ENCODE data around the gene CALN1.

CALN1 gene

GRCh38 chr7:71904484-71904883 lies 507.7 kb downstream of the CALN1 start:
- no peaks in the 10 kb centered on the region for H3K36me3 ChIP-seq (replicated peaks; ENCODE audit: insufficient read depth, low read length)

GRCh38 chr7:71900556-71900955 lies 511.6 kb downstream of the CALN1 start:
- H3K9me3 ChIP-seq (replicated peaks; ENCODE audit: insufficient read depth, low read length): no peaks in the 10 kb centered on the region
- H3K79me2 ChIP-seq (ENCODE audit: low read length): no peaks in the 10 kb centered on the region
- H3K27me3 ChIP-seq (replicated peaks; ENCODE audit: insufficient read depth, low read length): no peaks in the 10 kb centered on the region
- no peaks in the 10 kb centered on the region for H4K20me1 ChIP-seq (ENCODE audit: insufficient read depth, low read length)
- H3F3A ChIP-seq (ENCODE audit: insufficient read depth, low read length): no peaks in the 10 kb centered on the region
- H3K9ac ChIP-seq (ENCODE audit: low read length): no peak overlapping the region
- H3K4me2 ChIP-seq (ENCODE audit: low read depth, low read length): peak overlapping the region; percentile 18; the same call in 1 of the 2 replicates
- TF ChIP-seq CTCF (IDR thresholded peaks at IDR 0.05; ENCODE audit: low read length) (no peak), EZH2phosphoT487 (IDR thresholded peaks at IDR 0.05; ENCODE audit: low read length) (no peak), EZH2 (optimal IDR thresholded peaks at IDR 0.05; ENCODE audit: low read depth, low read length) (no peak)
- no peaks in the 10 kb centered on the region for H3K36me3 ChIP-seq (replicated peaks; ENCODE audit: insufficient read depth, low read length)
- no peak overlapping the region for H3K4me3 ChIP-seq (ENCODE audit: low read length)
- no peaks in the 10 kb centered on the region; the same call in 1 of the 2 replicates for H3K4me1 ChIP-seq (ENCODE audit: low read length)
- no peak overlapping the region for H2AFZ ChIP-seq (ENCODE audit: low read length)
- H3K27ac ChIP-seq (ENCODE audit: low read length): peak overlapping the region; percentile 47; the same call in 1 of the 2 replicates
- H3K9me2 ChIP-seq (replicated peaks; ENCODE audit: insufficient read depth, low read length): no peaks in the 10 kb centered on the region
- DNase-seq: peak; percentile 83

More at GRCh38 chr7:71904484-71904883, 507.7 kb downstream of the CALN1 start:
- H3K9ac ChIP-seq (ENCODE audit: low read length): no peak overlapping the region
- H3K9me2 ChIP-seq (replicated peaks; ENCODE audit: insufficient read depth, low read length): no peaks in the 10 kb centered on the region
- TF ChIP-seq EZH2phosphoT487 (IDR thresholded peaks at IDR 0.05; ENCODE audit: low read length) (no peak), CTCF (IDR thresholded peaks at IDR 0.05; ENCODE audit: low read length) (no peak), EZH2 (optimal IDR thresholded peaks at IDR 0.05; ENCODE audit: low read depth, low read length) (no peak)
- no peaks in the 10 kb centered on the region for H3K27me3 ChIP-seq (replicated peaks; ENCODE audit: insufficient read depth, low read length)
- H3K9me3 ChIP-seq (replicated peaks; ENCODE audit: insufficient read depth, low read length): no peaks in the 10 kb centered on the region
- no peaks in the 10 kb centered on the region for H3F3A ChIP-seq (ENCODE audit: insufficient read depth, low read length)
- no peaks in the 10 kb centered on the region; the same call in 1 of the 2 replicates for H3K4me1 ChIP-seq (ENCODE audit: low read length)
- no peaks in the 10 kb centered on the region for H4K20me1 ChIP-seq (ENCODE audit: insufficient read depth, low read length)
- no peak overlapping the region for H3K4me2 ChIP-seq (ENCODE audit: low read depth, low read length)
- H3K4me3 ChIP-seq (ENCODE audit: low read length): no peak overlapping the region
- no peak for DNase-seq
- H2AFZ ChIP-seq (ENCODE audit: low read length): no peak overlapping the region
- no peak overlapping the region for H3K27ac ChIP-seq (ENCODE audit: low read length)
- no peaks in the 10 kb centered on the region for H3K79me2 ChIP-seq (ENCODE audit: low read length)

- Histone ChIP-seq H3K4me3 (ENCODE audit: low read length) (no peak overlapping the region), H3K9ac (ENCODE audit: low read length) (no peak overlapping the region), H3K9me3 (replicated peaks; ENCODE audit: insufficient read depth, low read length) (no peaks in the 10 kb centered on the region), H3K27ac (ENCODE audit: low read length) (no peak overlapping the region), H3K79me2 (ENCODE audit: low read length) (no peaks in the 10 kb centered on the region), H3K4me1 (ENCODE audit: low read length) (no peaks in the 10 kb centered on the region; the same call in 1 of the 2 replicates), H3K36me3 (replicated peaks; ENCODE audit: insufficient read depth, low read length) (no peaks in the 10 kb centered on the region), H3K9me2 (replicated peaks; ENCODE audit: insufficient read depth, low read length) (no peaks in the 10 kb centered on the region), H4K20me1 (ENCODE audit: insufficient read depth, low read length) (no peaks in the 10 kb centered on the region), H3K27me3 (replicated peaks; ENCODE audit: insufficient read depth, low read length) (no peaks in the 10 kb centered on the region), H3K4me2 (ENCODE audit: low read depth, low read length) (no peak overlapping the region), H3F3A (ENCODE audit: insufficient read depth, low read length) (no peaks in the 10 kb centered on the region), H2AFZ (ENCODE audit: low read length) (no peak overlapping the region)
- TF ChIP-seq EZH2phosphoT487 (IDR thresholded peaks at IDR 0.05; ENCODE audit: low read length): no peak
- TF ChIP-seq EZH2 (optimal IDR thresholded peaks at IDR 0.05; ENCODE audit: low read depth, low read length): no peak
- no peak for DNase-seq
Measured at GRCh38 chr7:71896535-71896934, 515.6 kb downstream of the CALN1 start.

GRCh38 chr7:71886046-71886445 lies 526.1 kb downstream of the CALN1 start:
- H3K27ac ChIP-seq (ENCODE audit: low read length): no peak overlapping the region
- no peaks in the 10 kb centered on the region for H4K20me1 ChIP-seq (ENCODE audit: insufficient read depth, low read length)
- H2AFZ ChIP-seq (ENCODE audit: low read length): no peak overlapping the region
- DNase-seq: no peak
- no peaks in the 10 kb centered on the region for H3K27me3 ChIP-seq (replicated peaks; ENCODE audit: insufficient read depth, low read length)
- no peaks in the 10 kb centered on the region for H3F3A ChIP-seq (ENCODE audit: insufficient read depth, low read length)
- H3K9me3 ChIP-seq (replicated peaks; ENCODE audit: insufficient read depth, low read length): no peaks in the 10 kb centered on the region
- H3K79me2 ChIP-seq (ENCODE audit: low read length): no peaks in the 10 kb centered on the region
- no peaks in the 10 kb centered on the region for H3K4me1 ChIP-seq (ENCODE audit: low read length)
- no peak overlapping the region for H3K4me2 ChIP-seq (ENCODE audit: low read depth, low read length)
- H3K9me2 ChIP-seq (replicated peaks; ENCODE audit: insufficient read depth, low read length): no peaks in the 10 kb centered on the region
- no peaks in the 10 kb centered on the region for H3K36me3 ChIP-seq (replicated peaks; ENCODE audit: insufficient read depth, low read length)
- no peak overlapping the region for H3K4me3 ChIP-seq (ENCODE audit: low read length)
- TF ChIP-seq EZH2 (optimal IDR thresholded peaks at IDR 0.05; ENCODE audit: low read depth, low read length) (no peak), CTCF (IDR thresholded peaks at IDR 0.05; ENCODE audit: low read length) (no peak), EZH2phosphoT487 (IDR thresholded peaks at IDR 0.05; ENCODE audit: low read length) (no peak)
- H3K9ac ChIP-seq (ENCODE audit: low read length): no peak overlapping the region
